HG03135 (cell line): ENCODE results near the gene FEV.

Experiments
- ATAC-seq: cut with Tn5 transposase; IDR thresholded peaks from one replicate; pipeline ENCODE4 v1.9.1; 2021; ENCODE audit warnings: mild to moderate bottlenecking, moderate library complexity; ENCODE audit not compliant: unreplicated experiment

Gene FEV

DNA sequence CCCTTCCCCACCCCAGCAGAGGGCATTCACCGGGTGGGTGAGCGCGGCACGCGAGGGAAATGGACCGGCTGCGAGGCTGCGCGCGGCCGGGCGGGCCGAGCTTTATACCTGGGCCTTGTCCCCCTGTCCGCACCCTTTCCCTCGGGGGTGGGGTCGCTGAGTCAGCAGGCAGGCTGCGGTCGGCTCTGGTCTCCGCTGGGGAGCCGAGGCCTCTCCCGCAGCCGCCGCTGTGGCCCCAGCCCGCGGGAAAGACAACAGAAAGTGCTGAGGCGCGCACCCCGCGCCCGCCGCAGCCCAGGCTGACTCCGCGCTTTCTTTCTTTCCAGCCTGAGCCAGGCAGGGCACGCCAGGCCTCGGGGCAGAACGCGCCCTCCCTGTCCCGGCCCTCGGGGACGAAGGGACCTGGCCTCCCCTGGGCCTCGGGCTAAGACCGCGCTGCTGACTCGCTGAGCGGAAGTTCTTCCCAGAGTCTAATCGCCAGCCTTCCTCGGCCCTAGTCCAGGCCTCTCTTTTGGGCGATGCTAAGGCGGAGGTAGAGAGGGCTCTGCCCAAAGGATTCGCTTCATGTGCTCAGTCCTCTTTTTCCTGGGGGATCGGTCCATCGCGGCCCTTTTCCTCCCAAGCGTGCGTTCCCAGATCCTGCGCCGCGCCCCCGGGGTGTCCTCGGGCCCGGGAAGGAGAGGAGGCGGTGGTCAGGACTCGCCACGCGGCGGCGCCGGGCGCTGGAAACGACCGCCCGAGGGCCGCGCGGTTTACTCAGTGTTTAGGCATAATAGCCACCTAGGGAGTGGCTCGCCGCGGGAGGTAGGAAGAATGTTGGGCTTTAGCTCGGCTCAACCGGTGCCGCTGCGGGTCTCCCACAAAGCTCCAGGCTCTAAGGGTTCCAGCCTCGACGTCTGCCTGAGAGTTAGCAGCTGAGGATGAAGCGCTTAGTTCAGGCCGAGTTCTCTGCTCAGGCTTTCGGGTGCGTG, 8.6 kb upstream of the FEV start, which contains the start of gene CRYBA2:
TSS of gene CRYBA2 (minus strand) at position 78 of the 971 bp plus-strand sequence. CDS start 246 bp downstream, outside the sequence.
- ATAC-seq, result no peak

DNA sequence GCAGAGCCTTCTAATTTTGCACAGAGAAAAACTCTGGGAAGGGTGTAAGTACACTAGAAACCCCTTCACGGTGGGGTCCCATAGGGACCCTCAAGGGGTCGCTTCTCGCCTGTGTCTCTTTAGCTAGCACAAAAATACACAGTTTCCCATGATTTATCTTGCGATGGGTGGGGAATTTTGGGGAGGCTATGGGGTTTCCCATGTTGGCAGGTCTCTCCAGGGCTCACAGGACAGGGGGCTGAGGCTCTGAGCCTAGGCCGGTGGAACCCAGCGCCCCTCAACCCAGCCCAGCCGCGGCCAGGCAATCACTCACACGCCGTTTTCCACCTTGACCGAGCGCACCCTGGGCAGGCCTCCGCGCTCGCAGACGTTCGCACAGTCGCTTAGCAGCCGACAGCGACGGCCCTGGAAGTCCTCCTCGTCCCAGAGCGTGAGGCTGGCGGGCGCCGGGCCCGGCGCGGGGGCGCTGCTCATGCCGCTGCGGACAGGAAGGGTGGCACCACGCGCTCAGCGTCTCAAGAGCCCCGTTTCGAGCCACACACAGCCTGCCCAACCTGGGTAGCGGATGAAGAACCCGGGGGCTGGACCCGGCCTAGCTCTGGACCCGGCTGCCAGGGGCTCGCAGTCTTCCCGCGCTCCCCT, 7.8 kb upstream of the FEV start:
- no peak for ATAC-seq

- no peak for ATAC-seq
Observed at GRCh38 chr2:218992196-218992595, 7.2 kb upstream of the FEV start.

GRCh38 chr2:218991674-218992168, 6.7 kb upstream of the FEV start:
- no peak for ATAC-seq

- no peak for ATAC-seq
Observed at GRCh38 chr2:218990612-218991011, 5.6 kb upstream of the FEV start.

- no peak for ATAC-seq
Observed at GRCh38 chr2:218990052-218990451, 5.1 kb upstream of the FEV start.

DNA sequence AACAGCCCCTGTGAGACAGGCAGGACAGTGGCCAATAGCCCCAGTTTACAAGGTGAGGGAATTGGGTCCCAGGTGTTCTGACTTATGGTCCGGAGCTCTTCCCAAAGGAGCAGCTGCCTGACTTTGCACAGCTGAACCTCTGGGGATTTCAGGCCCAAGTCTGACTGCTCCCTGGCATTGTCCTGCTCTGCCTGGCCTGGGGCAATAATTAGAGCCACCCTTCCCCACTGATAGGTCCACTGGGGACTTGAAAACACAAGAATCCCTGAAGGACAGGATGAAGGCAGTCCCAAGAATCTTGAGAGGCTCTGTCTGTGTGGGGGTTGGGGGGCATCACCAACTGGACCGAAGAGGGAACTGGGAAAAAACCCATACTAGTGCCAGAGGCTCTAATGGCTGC, 3.7 kb upstream of the FEV start:
- no peak for ATAC-seq

DNA sequence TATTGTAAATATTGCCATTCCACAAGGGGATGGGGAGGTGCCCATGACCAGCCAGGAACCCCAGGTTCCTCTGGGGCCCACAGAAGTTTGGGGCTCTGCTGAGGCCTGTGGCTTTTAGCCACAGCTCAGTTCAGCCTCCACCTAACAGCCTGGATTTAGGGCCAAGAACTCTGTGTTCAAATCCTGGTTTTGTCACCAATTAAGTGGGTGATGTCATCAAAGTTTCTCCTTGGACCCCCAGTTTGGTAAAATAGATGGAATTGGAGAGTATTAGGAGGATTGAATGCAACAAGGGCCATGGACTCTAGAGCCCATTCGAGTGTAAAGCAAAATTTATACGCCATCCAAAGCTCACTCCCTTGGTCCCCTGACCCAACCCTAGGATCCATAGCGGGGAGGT, 3.2 kb upstream of the FEV start:
- ATAC-seq, result no peak

DNA sequence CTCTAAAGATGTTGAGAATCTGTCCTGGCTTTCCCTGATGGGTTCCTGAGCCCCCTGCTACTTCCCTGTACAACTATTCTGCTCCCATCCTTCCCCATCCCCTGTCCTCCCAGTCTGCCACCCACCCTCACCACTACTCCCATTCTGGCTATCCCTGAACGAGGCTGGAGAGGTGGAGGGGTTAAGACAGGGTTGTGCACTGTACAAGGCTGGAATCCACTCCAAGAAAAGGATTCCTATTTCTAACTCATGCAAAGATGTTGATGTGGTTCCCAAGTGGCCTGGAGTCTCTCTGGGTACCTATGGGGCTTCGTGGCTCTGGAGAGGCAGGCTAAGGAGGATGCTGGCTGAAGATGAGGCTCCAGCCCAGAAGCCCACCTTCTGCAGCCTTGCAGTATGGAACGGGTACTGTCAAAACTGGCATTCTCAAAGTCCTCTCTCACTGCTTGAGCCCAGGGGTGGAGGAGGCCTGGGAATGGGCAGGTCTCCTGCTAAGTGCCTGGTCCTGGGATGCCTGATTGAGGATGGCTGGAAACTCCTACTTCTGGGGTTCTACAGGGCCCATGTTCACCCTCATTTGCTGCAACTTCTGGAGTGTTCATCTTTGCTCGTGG, 1.3 kb upstream of the FEV start:
- no peak for ATAC-seq

- ATAC-seq, result no peak
Observed at GRCh38 chr2:218985325-218986091, 524 bp upstream of the FEV start.

DNA sequence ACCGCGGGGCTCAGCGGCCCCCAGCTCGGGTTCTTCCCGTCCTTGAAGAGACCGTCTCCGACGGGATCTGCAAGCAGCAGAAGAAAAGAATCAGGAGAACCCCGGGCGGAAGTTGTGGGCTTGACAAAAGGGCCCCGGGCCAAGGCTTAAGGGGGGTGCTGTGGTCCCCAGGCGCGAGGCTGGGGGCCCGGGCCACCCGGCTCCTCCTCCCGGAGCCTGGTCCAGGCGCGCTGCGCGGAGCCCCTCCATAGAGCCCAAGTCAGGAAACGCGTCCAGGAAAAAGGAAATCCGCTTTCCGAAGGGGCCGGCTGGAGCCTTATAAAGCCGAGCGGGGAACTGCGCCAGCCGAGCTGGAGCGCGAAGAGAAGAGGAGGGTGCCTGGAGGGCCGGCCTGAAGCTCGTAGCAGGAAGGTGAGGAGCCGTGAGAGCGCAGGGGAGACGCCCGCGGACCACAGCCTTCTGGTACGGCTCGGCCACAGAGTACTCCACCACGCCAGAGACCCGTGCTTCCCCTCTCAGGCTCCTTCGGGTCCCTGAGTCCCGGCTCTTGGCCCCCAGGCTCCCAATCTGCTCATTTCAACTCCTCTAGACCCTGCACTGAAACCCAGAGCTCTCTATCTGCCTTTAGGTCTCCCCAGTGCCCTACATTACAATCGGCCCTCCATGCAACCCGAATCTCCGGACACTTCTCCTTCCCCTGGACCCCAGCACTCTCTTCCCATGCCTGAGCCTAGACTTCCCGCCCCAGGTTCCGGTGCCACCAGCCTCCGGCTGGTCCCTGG, 554 bp downstream of the FEV start:
- ATAC-seq, result no peak

GRCh38 chr2:218983934-218984238, 1.1 kb downstream of the FEV start:
- no peak for ATAC-seq

- ATAC-seq, result no peak
Observed at GRCh38 chr2:218983263-218983933, 1.6 kb downstream of the FEV start.

DNA sequence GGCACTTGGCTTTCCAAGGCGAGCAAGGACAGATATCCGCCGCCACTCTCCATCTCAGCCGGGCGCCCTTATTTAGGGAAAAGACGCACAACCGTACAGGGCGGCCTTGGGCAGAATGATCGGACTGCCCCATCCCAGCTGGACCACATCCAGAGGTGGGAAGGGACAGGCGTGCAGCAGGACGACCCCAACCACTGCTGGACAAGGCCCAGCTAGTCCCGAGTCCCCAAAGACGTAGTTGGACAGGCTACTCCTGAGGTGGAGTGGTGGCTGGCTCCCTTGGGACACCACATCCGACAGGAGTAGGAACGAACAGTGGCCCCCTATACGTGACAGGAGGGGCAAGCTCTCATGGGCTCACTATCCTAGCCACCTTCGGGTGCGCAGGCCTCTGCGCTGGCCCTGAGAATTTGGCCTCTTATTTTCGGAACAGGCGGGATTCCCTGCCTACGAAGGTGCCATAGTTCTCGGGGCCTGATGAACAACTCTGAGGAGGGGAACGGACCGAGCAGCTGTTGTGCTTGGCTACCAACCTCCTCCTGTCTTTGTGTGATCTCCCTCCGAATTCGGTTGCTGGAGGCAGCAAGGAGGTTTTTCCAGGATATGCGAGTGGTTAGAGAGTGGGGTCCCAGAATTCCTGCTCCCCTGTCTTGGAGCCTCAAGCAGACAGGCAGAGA, 2.3 kb downstream of the FEV start:
- no peak for ATAC-seq

- no peak for ATAC-seq
Observed at GRCh38 chr2:218981881-218982585, 3.0 kb downstream of the FEV start.

DNA sequence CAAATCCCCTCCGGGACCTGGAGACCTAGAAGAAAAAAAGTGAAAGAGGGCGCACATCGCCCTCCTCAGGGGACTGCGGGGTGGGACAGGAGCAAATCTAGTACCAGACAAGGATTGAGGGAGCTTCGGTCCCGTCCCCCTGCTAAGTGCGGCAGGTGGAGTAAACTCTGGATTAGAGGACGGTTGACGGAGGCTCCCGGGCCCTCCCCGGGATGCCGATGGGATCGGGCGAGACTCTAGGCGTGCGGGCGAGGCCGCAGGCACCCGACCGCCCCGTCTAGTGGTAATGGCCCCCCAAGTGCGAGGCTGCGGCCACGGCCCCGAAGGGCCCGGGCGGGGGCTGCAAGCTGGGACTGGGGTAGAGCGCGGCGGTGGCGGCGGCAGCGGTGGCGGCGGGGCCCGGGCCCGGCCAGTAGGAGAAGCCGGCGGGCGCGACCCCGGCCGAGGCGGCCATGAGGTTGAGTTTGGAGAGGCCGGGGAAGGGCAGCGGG, 3.5 kb downstream of the FEV start:
- no peak for ATAC-seq

GRCh38 chr2:218980735-218981389, 4.1 kb downstream of the FEV start:
- no peak for ATAC-seq
